GM18507 (cell line): ENCODE measurements around the gene RNU1-2.
"Not testable (repeated sequence)": the region's sequence is repeated elsewhere in the genome, so short reads cannot be mapped to it uniquely, and the experiment has no call there.

ENCODE experiments used
- DNase-seq: peaks from one replicate; pipeline ENCODE4 v3.0.0; 2011; ENCODE audit warnings: low read depth; ENCODE audit not compliant: insufficient read length; ENCODE audit errors: extremely low spot score
- FAIRE-seq: peaks from 2 replicates; lab custom pipeline; 2011; peaks lifted over from hg19 to GRCh38; lab: Jason Lieb, UNC

Gene RNU1-2

DNA sequence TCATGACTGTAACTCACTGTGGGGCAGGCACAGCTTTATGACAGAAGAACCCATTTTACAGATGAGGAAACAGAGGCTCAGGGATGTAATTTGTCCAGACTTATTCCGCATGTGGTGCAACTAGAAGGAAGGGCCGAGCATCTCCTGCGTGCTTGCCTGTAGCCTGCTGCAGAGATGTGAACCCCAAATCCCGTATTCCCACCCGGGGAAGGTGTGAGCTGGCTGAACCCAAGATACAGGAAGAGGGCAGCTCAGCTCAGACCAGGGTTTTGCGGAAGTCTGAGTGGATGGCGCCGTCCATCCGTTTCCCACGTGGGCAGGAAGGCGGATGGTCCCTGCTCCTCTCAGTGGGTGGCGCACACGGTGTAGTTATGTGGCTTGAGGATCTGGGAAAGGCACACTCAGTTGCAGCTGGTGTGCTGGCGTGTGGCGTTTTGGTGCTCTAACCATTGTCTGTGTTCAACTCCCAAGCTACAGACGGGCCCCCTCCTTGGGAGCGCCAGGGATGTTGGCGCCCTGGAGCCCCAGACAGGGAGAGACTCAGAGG is 27.2 kb downstream of the RNU1-2 start:
- FAIRE-seq = no peak
- DNase-seq = no peak

DNA sequence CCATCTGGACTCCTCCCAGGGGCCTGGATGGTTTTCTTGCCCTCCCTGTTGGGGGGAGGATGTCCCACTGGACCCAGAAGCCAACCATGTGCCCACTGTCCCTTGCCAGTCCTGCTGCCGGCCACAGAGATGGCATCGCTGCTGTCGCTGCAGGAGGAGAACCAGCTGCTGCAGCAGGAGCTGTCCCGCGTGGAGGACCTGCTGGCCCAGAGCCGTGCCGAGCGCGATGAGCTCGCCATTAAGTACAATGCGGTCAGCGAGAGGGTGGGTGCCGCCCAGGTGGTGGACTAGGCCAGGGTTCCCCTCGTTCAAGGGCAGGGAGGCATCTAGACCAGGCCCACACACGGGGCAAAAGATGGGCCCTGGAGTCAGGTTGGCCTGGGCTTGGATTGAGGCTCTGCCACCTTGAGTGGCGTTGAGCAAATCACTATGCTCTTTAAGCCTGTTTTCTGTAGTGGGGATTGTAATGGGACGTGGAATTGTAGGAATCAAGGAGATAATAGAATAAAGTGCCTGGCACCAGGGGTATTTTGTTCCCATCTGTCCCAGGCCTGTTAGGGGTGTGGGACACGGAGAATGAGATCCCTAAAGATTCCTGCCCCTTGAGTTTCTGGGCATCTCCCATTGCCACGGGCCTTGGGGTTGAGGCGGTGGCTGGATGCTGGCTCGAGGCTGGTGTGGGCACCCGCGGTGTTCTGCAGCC is 28.6 kb downstream of the RNU1-2 start:
- no peak for FAIRE-seq

DNA sequence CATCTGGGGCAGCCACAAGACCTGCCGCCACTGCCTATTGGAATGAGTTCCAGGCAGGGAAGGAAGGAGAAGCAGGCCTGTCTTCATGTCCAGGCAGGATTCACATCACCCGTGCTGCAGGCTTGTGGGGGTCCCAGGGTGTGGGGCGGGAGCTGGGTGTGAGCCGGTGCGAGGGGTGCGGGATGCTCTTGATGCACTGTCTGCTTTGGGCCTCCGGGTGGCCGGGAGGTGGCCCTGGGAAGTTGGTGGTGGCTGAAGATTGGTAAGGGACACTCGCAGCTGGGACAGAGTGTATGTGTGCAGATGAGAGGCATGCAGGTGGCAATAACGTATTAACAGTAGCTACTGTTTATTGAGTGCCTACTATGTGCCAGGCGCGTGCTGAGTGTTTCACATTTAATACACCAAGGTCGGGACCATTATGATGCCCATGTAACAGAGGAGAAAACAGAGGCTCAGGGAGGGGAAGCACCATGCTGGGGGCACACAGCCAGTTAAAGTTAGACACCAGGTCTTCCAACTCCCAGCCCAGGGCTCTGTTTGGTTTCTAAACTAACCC is 29.2 kb downstream of the RNU1-2 start:
- FAIRE-seq (no peak), DNase-seq (no peak)

More for the DNA sequence above, 28.6 kb downstream of the RNU1-2 start:
- DNase-seq = no peak

DNA sequence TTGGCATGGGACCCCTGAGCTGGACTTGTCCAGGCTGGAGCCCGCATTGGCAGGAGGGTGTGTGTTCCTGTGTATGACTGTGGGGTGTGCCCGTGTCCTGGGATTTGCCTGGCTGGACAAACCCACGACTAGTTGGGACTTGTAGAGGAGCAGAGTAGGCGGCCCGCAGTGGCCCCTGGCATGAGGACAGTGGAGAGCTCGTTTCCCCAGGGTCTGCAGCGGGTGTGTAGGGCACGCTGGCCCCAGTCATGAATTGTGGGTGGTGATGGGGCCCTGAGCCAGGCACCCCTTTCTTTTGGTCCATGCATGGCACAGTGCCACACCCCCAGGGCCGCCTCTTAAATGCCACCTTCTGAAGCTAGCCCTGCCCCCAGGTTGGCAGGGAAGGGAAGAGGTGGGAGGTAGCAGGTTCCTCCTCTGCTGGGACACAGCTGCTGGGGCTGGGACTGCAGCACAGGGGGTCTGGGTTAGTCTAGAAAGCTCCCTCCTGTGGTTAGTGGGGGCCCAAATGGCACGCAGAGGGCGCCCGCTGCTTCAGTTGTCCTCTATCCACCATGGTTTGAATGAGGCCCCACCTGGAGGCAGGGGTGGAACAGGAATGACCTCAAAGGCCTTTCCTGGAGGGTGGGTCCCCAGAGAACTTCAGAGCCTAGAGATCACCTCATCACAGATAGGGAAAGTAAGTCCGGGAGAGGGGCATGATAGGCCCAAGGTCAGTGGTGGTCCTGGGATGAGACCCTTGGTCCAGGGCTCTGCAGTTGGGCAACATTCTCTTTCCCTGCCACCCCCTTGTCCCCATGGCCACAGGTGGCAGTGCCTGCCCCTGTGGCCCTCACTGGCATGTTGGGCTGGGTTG is 30.1 kb downstream of the RNU1-2 start:
- FAIRE-seq = no peak
- DNase-seq = no peak

DNA sequence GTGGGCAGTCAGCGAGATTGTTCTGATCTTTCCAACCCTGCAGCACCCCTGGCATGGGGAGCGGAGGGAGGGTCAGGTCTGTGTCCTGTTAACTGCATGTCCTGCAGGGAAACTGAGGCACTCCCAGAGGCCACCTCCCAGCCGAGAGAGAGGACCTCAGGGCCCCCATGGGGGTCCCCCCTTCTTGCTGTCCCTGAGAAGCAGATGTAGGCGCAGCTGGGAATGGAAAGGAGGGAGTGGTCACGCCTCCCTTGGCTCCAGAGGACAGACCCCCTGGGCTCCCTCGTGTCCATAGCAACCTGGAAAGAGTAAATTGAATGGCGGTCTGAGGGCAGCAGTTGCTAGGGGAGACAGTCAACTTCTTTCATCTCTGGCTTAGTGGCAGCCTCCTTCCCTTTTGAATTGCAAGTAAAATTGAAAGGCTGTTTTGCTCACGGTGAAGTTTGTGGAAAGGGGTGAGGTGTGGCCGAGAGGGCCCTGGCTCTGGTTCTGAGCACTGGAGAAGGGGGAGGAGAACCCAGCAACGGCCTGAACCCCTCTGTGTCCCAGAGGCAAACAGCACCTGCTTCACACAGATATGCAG is 30.8 kb downstream of the RNU1-2 start:
- FAIRE-seq (no peak), DNase-seq (no peak)

DNA sequence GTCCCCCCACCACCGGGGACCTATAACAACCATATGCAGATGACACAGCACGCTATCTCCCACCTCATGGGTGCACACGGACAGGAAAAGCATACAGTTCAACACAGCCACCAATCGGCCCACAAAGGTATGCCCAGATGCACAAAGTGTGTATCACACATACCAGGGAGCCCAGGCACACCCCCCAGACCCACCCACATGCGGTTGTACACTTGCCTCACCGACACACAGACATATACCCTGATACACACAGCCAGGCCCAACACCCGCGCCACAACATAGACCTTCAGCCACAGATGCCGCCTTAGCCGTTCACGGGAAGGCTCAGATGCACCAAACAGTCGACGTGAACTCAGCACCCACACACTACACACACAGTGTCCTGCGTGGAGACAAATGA is 31.5 kb downstream of the RNU1-2 start:
- no peak for FAIRE-seq
- no peak for DNase-seq

DNA sequence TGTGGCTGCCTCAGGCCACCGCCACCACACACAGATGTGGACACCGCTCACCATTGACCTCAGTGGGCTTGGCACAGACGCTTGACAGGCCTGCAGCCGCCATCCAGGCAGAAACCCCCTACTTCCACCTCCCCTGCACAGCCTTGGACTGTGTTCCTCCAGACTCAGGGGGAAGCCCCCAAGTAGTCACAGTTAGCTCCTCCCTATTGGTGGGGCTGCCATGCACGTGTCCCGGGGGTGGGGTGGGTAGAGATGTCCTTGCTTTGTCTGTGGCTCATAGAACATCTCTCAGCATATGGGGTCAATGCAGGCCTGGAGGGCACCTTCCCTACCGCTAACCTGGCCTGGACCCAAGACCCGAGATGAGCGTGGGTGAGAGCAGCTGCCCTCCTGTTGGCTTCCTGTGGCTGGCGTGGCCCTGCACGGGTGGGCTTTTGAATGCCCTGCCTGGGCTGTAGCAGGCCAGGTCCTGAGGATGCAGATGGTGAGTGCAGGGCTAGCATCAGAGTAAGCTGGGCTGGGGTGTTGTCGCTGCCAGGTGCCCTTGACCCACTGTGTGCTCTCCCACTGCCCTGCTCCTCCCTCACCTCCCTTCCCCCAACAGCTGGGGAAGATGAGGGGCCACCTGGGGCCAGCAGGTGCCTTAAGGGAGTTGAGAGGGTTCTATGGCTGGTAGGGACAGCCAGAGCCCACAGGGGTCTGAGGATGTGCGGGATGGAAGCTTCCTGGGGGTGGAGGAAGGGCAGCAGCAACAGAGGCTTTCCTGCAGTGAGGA is 32.1 kb downstream of the RNU1-2 start:
- DNase-seq (no peak), FAIRE-seq (no peak)

DNA sequence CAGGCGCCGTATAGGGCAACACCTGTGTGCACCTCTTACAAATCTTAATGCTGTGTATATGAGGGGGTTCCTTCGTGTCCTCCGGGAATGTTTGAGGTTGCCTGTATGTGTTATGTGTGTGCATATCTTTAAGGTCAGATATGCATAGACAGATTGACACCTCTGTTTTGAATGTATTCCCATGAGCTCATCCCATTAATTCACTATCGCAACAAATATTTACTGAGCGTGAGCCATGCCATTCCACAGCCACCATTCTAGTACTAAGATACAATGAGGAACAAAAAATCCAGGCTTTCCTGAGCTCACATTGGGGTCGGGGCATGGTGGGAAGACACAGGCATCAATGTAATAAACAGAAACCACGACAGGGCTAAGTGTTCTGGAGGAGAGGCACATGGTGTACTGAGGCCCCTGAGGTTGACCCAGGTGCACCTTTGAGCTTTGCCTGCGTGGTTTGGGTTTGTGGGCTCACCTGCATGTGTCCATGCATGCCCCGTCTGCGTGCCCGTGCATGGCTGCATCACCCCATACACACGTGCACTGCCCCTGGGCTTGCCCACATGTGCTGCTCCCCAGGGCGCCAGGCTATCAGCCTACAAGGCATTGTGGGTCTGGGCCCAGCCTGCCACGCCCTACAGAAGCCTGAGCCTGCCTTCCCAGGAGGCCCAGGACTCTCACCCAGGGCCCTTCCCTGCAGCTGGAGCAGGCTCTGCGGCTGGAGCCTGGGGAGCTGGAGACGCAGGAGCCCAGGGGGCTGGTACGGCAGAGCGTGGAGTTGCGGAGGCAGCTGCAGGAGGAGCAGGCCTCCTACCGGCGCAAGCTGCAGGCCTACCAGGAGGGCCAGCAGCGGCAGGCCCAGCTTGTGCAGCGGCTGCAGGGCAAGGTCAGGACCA is 33.6 kb downstream of the RNU1-2 start:
- not testable (repeated sequence) for DNase-seq, FAIRE-seq

DNA sequence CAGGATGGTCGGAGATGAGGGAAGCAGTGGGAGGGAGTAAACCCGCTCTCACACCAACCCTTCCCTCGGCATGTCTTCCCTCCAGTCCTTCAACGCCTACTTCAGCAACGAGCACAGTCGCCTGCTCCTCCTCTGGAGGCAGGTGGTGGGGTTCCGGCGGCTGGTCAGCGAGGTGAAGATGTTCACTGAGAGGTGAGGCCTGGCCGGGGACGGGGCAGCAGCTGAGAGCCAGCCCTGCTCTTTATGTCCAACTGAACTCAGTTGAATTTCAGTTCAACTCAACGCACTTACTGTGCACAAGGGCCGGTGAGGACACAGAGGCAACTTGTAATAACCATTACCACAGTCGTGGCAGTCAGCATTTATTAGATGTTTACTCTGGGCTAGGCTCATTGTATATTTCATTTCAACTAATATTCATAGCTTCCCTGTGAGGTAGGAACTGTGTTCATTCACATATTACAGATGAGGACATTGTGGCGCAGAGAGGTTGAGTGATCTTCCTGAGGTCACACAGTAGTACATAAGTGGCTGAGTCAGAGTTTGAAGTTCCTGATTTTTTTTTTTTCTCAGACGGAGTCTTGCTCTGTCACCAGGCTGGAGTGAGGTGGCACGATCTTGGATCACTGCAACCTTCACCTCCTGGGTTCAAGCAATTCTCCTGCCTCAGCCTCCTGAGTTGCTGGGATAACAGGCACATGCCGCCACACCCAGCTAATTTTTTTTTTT is 35.6 kb downstream of the RNU1-2 start:
- not testable (repeated sequence) for FAIRE-seq

DNA sequence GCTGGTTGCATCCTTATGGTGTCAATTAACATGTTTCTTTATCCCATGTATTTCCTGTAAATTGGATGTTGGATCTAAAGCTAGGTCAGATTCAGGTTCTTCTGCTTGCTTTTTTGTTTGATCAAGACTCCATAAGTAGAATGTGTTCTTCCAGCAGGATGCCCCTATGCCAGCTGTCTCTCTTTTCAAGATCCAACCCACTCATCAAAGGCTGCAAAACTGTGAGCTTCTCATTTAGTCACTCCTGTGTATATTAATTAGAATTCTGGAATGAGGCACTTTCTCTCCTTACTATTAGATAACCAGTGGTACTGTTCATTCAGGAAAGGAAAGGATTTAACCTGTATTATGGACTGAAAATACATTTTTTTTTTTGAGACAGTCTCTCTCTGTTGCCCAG is 38.2 kb downstream of the RNU1-2 start:
- FAIRE-seq, DNase-seq: not testable (repeated sequence)

More for the DNA sequence above, 35.6 kb downstream of the RNU1-2 start:
- not testable (repeated sequence) for DNase-seq

DNA sequence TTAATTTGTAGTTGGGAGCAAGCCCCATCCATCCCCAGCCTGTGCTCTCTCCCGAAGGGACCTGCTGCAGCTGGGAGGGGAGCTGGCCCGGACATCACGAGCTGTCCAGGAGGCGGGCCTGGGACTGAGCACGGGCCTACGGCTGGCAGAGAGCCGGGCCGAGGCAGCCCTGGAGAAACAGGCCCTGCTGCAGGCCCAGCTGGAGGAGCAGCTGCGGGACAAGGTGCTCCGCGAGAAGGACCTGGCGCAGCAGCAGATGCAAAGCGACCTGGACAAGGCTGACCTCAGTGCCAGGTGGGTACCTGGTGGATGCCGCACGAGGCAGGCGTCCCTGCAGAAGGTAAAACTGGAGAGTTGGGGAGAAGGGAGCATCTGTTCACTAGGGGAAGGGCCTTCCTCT is 40.8 kb downstream of the RNU1-2 start:
- DNase-seq, FAIRE-seq: not testable (repeated sequence)

DNA sequence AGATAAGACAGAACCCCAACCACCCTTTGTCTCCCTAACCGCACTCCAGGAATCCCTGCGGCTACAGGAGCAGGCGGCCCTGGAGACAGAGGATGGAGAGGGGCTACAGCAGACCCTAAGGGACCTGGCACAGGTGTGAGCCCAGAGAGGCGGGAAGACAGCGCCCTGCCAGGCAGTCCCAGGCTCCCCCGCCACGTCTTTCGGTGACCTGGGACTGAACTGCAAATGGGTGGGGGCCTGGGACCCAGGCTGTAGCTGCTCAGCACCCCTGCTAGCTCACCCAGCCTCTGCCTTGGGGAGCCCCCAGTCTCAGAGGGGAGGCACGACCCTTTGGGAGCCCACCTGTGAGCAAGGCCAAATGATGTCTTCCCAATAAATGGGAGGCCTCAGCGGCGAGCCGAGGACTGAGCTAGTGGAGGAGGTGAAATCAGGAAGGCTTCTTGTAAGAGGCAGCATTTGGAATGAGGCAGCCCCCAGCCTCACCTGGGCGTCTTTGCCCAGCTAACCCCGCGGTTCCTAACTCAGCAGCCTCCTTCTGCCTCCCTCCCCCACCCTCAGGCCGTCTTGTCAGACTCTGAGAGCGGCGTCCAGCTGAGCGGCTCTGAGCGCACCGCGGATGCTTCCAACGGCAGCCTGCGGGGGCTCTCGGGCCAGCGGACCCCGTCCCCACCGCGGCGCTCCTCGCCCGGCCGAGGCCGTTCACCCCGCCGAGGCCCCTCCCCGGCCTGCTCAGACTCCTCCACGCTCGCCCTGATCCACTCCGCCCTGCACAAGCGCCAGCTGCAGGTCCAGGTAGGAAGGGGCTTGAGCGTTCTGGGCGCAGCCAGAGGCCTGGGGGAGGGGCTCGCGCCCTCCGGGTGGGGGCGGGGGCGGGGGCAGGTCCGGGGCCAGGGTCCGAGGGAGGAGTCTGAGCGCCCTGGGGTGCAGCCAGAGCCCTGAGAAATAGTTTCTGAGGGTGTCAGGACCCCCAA is 42.9 kb downstream of the RNU1-2 start:
- no peak for FAIRE-seq
- no peak for DNase-seq

DNA sequence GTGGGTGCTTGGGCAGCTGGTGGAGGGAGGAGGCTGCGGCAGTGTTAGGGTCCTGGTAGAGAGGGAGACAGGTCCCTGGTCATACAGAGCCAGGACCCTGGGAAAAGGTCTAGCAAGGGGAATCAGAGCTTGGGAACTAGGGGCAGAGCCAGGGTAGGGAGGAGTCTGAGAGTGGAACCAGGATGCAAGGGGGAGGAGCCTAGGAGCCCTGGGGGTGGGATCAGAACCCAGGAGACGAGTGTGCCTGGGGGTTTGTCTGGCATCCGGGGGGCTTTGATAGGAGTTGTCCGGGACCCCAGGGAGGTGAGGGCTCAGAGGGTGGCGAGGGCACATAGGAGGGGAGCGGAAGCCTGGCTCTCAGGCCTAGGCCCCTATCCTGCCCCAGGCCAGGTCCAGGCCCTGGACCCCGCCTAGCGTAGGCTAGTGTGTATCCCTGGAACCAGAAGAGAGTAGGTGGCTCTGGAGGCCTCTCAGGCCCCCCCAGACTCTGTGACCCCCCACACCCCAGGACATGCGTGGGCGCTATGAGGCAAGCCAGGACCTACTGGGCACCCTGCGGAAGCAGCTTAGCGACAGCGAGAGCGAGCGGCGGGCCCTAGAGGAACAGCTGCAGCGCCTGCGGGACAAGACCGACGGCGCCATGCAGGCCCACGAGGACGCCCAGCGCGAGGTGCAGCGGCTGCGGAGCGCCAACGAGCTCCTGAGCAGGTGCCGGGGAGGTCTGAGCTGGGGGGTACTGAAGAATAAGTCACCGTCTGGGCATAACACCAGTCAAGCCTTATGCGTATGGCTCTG is 43.8 kb downstream of the RNU1-2 start:
- not testable (repeated sequence) for FAIRE-seq, DNase-seq

DNA sequence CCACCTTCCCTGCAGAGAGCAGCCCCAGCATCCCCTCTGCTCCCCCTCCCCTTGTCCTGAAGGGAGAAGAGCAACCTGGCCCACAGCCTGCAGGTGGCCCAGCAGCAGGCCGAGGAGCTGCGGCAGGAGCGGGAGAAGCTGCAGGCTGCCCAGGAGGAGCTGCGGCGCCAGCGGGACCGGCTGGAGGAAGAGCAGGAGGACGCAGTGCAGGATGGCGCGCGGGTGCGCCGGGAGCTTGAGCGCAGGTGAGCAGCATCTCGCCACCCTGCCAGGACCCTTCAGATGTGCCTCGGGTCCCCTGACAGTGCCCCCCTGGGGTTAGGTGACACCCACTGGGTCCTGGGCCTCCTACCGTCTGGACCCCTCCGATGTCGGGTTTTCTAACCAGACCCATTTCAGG is 48.3 kb downstream of the RNU1-2 start:
- DNase-seq = no peak
- FAIRE-seq = no peak

DNA sequence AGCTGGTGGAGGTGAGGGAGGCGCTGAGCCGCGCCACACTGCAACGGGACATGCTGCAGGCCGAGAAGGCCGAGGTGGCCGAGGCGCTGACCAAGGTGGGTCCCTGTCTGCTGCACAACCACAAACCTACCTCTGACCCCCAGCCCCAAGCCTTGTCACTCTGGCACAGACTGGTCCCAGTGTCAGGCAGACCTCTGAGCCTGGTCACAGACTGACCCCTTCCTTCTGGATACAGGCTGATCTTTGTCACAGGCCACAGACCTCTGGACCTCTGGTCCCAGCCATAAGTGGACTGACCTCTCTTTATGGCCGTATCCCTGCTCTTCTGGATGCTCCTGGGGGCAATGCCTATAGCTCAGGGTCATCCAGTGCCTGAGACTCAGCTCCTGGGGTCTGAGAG is 49.7 kb downstream of the RNU1-2 start:
- FAIRE-seq, DNase-seq: not testable (repeated sequence)
